Upper lobe of left lung (tissue), 6 donors: ENCODE results near the gene CACHD1. TPM values are rescaled to one million over a fixed set of nuclear protein-coding genes. Genes with fewer than 3 reads are reported as not detected.

ENCODE experiments used
- ATAC-seq, 2 donors: fragments of 200-7000 bp; cut with Tn5 transposase; one replicate each; pipeline ENCODE4 v1.9.1; 2022; ENCODE audit warnings: mild to moderate bottlenecking in 2 of 2, moderate library complexity in 2 of 2; ENCODE audit not compliant: low FRiP score in 2 of 2
- DNase-seq, 2 donors: peaks; one replicate each; pipeline ENCODE4 v3.0.0-alpha.2; 2019 to 2020
- H3K27ac ChIP-seq, 4 donors: fragments of 200-600 bp; sonication (generic); one replicate each; pipeline ENCODE4 v1.5.1; 2016 to 2019
- H3K27me3 ChIP-seq, 4 donors: fragments of 200-600 bp; sonication (generic); one replicate each; pipeline ENCODE4 v1.5.1; 2017 to 2019
- H3K36me3 ChIP-seq, 4 donors: fragments of 200-600 bp; sonication (generic); one replicate each; pipeline ENCODE4 v1.5.1; 2016 to 2019
- H3K4me1 ChIP-seq, 4 donors: fragments of 200-600 bp; sonication (generic); one replicate each; pipeline ENCODE4 v1.5.1; 2018 to 2019
- H3K4me3 ChIP-seq, 4 donors: fragments of 200-600 bp; sonication (generic); one replicate each; pipeline ENCODE4 v1.5.1; 2017 to 2019; ENCODE audit warnings: mild to moderate bottlenecking in 2 of 4, moderate library complexity in 1 of 4
- H3K9me3 ChIP-seq, 4 donors: fragments of 200-600 bp; sonication (generic); one replicate each; pipeline ENCODE4 v1.5.1; 2018 to 2019
- EP300 ChIP-seq, 4 donors: sonication (generic); formaldehyde crosslinking; IDR thresholded peaks; one replicate each; pipeline ENCODE4 v1.5.1; 2017; ENCODE audit warnings: antibody characterized with exemption in 4 of 4, control low read depth in 2 of 4
- POLR2A ChIP-seq, 4 donors: fragments of 450-650 bp; IDR thresholded peaks; one replicate each; pipeline ENCODE4 v1.5.1; 2016 to 2017; ENCODE audit warnings: antibody characterized with exemption in 4 of 4, mild to moderate bottlenecking in 2 of 4
- POLR2AphosphoS5 ChIP-seq, 2 donors: sonication (generic); formaldehyde crosslinking; IDR thresholded peaks; one replicate each; pipeline ENCODE4 v1.5.1; 2017; ENCODE audit warnings: antibody characterized with exemption in 2 of 2
- WGBS, 2 donors: methylation state at CpG; one replicate each; pipeline ENCODE4 v1.1.5; 2017 to 2018; 5-methylcytosine and 5-hydroxymethylcytosine counted together
- total RNA-seq, 6 donors: library from RNA; depleted of rRNA in 4 of 6; stranded (reverse); fragments of >200 nt in 4 of 6; gene quantifications; one replicate each; pipeline versions ENCODE4 v1.1.0 to v1.2.1, GENCODE V29; 2016 to 2021
- TF ChIP-seq, protein P1 (sequence below), 6 experiments: fragments of 450-650 bp in 4 of 6; fragments of 200-600 bp in 2 of 6; sonication (generic) in 2 of 6; IDR thresholded peaks; one replicate each; pipeline ENCODE4 v1.5.1; 2016 to 2019; ENCODE audit warnings: antibody characterized with exemption in 6 of 6
- donor health status: DM: no; HTN: no; CAD: no; lungs with moderate emphysema.
- donor health status: DM: no; HTN: yes; CAD: no; lungs with severe emphysema.

The CACHD1 gene
- total RNA-seq, 6 donors from 2014 or later = 7.3 to 26.3 (median 22.9) TPM

DNA sequence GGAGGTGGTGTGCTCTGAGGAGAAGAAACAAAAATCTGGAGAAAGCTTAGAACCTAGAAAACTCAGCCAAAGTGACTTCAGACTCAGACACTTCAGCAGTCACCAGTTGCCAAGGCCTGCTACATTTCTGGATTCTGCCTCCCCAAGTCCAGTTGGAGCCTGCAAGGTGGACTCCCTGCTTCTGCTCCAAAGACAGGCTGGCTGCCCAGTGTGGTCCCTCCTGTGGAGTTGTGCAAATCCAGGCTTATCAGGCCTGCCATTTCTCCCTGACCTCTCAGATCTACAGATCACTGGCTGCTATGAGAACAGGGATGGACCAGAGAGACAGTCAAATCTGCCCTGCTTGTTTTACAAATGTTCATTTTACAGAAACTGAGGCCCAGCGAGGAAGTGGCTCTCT, 9.9 kb downstream of the CACHD1 start:
- no peak overlapping the region for H3K27ac ChIP-seq
- H3K36me3 ChIP-seq = no peaks in the 10 kb centered on the region
- TF ChIP-seq POLR2A (IDR thresholded peaks at IDR 0.05) = no peak
- TF ChIP-seq, protein P1, sequence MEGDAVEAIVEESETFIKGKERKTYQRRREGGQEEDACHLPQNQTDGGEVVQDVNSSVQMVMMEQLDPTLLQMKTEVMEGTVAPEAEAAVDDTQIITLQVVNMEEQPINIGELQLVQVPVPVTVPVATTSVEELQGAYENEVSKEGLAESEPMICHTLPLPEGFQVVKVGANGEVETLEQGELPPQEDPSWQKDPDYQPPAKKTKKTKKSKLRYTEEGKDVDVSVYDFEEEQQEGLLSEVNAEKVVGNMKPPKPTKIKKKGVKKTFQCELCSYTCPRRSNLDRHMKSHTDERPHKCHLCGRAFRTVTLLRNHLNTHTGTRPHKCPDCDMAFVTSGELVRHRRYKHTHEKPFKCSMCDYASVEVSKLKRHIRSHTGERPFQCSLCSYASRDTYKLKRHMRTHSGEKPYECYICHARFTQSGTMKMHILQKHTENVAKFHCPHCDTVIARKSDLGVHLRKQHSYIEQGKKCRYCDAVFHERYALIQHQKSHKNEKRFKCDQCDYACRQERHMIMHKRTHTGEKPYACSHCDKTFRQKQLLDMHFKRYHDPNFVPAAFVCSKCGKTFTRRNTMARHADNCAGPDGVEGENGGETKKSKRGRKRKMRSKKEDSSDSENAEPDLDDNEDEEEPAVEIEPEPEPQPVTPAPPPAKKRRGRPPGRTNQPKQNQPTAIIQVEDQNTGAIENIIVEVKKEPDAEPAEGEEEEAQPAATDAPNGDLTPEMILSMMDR (IDR thresholded peaks at IDR 0.05) = no peak
- no peak for TF ChIP-seq POLR2AphosphoS5 (IDR thresholded peaks at IDR 0.05)
- no peak for TF ChIP-seq EP300 (IDR thresholded peaks at IDR 0.05)
- H3K27me3 ChIP-seq = no peaks in the 10 kb centered on the region
- H3K4me3 ChIP-seq = no peak overlapping the region
- H3K4me1 ChIP-seq = peaks cover 25 to 48% (median 45%) of the 10 kb centered on the region in 4 donors
- 95 to 97% methylated on average over 1 of the region's 1 CpG for WGBS, 2 donors
- ATAC-seq (no peak), DNase-seq (no peak)
- H3K9me3 ChIP-seq = no peaks in the 10 kb centered on the region

DNA sequence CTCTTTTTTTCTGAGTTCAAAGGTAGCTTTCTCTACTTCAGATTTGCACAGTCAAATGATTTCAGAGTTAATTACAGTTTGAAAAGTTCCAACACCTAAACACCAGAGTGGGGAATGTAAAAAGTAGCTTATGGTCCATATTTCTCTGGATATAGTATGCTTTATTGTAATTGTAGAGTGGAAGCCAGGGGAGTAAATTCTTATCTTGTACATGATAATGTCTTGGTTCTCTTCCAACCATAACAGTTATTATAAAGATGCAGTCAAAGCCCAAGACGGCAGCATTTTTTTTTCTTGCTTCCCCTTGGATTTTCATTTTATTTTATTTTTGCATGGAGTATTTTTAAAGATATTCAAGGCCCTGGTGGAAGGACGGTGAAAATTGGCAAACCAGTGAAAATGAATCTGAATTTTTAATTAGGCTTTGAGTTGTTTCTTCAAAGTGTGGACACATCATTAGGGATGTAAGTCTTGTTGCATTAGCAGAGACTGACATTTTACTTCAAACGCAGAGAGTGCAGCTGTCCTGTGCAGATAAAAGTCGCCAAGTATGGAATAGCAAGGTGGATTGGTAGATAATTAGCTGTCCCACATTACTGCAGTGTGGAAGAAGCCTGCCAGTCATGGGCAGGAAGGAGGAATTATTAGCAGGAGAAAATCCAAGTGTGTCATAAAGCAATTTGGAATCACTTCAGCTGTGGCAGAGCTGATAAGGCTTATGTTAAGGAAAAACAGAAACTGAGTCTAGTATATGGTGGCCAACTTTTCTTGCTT, 11.3 kb downstream of the CACHD1 start:
- no peak for DNase-seq
- no peaks in the 10 kb centered on the region for H3K27me3 ChIP-seq
- no peak overlapping the region for H3K4me3 ChIP-seq
- ATAC-seq = no peak
- no peaks in the 10 kb centered on the region for H3K36me3 ChIP-seq
- H3K4me1 ChIP-seq = peaks cover 13 to 35% (median 33%) of the 10 kb centered on the region in 4 donors
- H3K27ac ChIP-seq = no peak overlapping the region
- no peaks in the 10 kb centered on the region for H3K9me3 ChIP-seq
- TF ChIP-seq POLR2A (IDR thresholded peaks at IDR 0.05) (no peak), EP300 (IDR thresholded peaks at IDR 0.05) (no peak), POLR2AphosphoS5 (IDR thresholded peaks at IDR 0.05) (no peak)
- TF ChIP-seq, protein P1 (IDR thresholded peaks at IDR 0.05) = no peak
- 51 to 54% methylated on average over 4 of the region's 4 CpGs for WGBS, 2 donors

DNA sequence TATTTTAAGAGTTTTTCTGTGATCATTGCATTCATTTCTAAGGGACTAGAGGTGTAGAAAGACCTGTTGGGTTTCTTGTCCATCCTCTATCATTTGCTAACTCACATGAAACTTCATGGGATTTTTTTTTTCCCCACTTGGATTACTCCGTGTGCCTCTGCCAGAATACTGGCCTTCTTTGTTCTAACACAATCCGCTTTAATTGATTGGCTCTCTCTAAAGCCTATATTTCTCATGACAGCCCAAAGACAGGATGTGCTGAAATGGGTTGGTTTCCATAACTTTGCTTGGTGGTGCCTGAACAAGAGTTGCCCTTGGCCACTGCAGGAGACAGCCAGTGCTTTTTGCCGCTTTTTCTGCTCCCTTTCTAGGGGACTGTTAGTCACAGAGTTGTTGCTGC, 12.2 kb downstream of the CACHD1 start:
- Histone ChIP-seq H3K4me3 (no peak overlapping the region), H3K9me3 (no peaks in the 10 kb centered on the region), H3K27ac (no peak overlapping the region), H3K4me1 (peaks cover 4 to 26% (median 24%) of the 10 kb centered on the region in 4 donors), H3K27me3 (no peaks in the 10 kb centered on the region), H3K36me3 (no peaks in the 10 kb centered on the region)
- DNase-seq = no peak
- no peak for TF ChIP-seq POLR2AphosphoS5 (IDR thresholded peaks at IDR 0.05)
- no peak for TF ChIP-seq POLR2A (IDR thresholded peaks at IDR 0.05)
- TF ChIP-seq, protein P1 (IDR thresholded peaks at IDR 0.05) = no peak
- no peak for TF ChIP-seq EP300 (IDR thresholded peaks at IDR 0.05)
- no peak for ATAC-seq
- WGBS, 2 donors = 88 to 94% methylated on average over 3 of the region's 3 CpGs

DNA sequence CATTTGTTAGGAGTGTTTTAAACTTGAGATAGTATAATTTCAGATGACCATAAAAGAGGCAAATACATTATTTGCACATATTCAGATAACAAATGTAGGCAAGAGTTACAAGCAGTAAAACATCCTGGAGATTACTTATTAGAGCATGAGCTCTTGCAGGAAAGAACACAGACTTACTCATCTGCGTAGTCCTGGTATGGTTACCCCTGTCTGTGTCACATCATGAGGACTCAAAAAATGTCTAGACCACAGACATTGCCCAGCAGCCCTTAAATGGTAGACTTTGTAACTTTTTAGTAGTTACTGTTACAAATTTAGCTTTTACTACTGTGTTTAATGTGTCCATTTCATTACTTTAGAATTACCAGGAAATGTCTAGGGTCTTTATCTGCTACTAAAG, 12.8 kb downstream of the CACHD1 start:
- no peak for DNase-seq
- H3K9me3 ChIP-seq = no peaks in the 10 kb centered on the region
- no peaks in the 10 kb centered on the region for H3K27me3 ChIP-seq
- no peak for ATAC-seq
- no peak overlapping the region for H3K4me3 ChIP-seq
- WGBS, 2 donors = 89 to 100% methylated on average over 1 of the region's 1 CpG
- no peaks in the 10 kb centered on the region for H3K36me3 ChIP-seq
- no peak for TF ChIP-seq POLR2AphosphoS5 (IDR thresholded peaks at IDR 0.05)
- TF ChIP-seq, protein P1 (IDR thresholded peaks at IDR 0.05) = no peak
- TF ChIP-seq POLR2A (IDR thresholded peaks at IDR 0.05) = no peak
- peaks cover 0 to 24% (median 22%) of the 10 kb centered on the region in 4 donors for H3K4me1 ChIP-seq
- H3K27ac ChIP-seq = no peak overlapping the region
